Osteoblast (primary cell): Measurements from ENCODE around the gene BICD1. TPM values are rescaled to one million over a fixed set of nuclear protein-coding genes. Genes with fewer than 3 reads are reported as not detected.

ENCODE experiments used
- DNase-seq: peaks from one replicate; pipeline ENCODE4 v3.0.0; 2011; ENCODE audit warnings: low spot score, mixed read lengths; ENCODE audit not compliant: insufficient read length; ENCODE audit errors: missing footprints
- H2AFZ ChIP-seq: 2 replicates; pipeline ENCODE4 v1.6.0; 2011; ENCODE audit warnings: mild to moderate bottlenecking, low read length
- H3K27ac ChIP-seq: 2 replicates; pipeline ENCODE4 v1.5.1; 2011; ENCODE audit warnings: mild to moderate bottlenecking, low read depth, low read length, moderate library complexity
- H3K27me3 ChIP-seq: 2 replicates; pipeline ENCODE4 v1.6.0; 2012; ENCODE audit warnings: mild to moderate bottlenecking, control low read depth, inconsistent platforms, low read length, moderate library complexity; ENCODE audit not compliant: insufficient read depth
- H3K36me3 ChIP-seq: 2 replicates; pipeline ENCODE4 v1.5.1; 2011; ENCODE audit warnings: mild to moderate bottlenecking, low read length, control low read depth, moderate library complexity; ENCODE audit not compliant: insufficient read depth
- H3K4me1 ChIP-seq: 2 replicates; pipeline ENCODE4 v1.5.1; 2011; ENCODE audit warnings: mild to moderate bottlenecking, low read length, control low read depth, moderate library complexity; ENCODE audit not compliant: insufficient read depth
- H3K4me2 ChIP-seq: 2 replicates; pipeline ENCODE4 v1.6.0; 2011; ENCODE audit warnings: mild to moderate bottlenecking, low read length; ENCODE audit not compliant: insufficient read depth
- H3K4me3 ChIP-seq: fragments of 200-600 bp; sonication (generic); 3 replicates; pipeline ENCODE4 v1.5.1; 2012; ENCODE audit warnings: mild to moderate bottlenecking, low read length, inconsistent platforms; ENCODE audit not compliant: insufficient read depth
- H3K79me2 ChIP-seq: 2 replicates; pipeline ENCODE4 v1.6.0; 2012; ENCODE audit warnings: mild to moderate bottlenecking, low read length, control low read depth, inconsistent platforms; ENCODE audit not compliant: insufficient read depth
- H3K9me3 ChIP-seq: 2 replicates; pipeline ENCODE4 v1.5.1; 2011; ENCODE audit warnings: low read depth, low read length, control low read depth
- H4K20me1 ChIP-seq: 2 replicates; pipeline ENCODE4 v1.6.0; 2012; ENCODE audit warnings: mild to moderate bottlenecking, low read length, control low read depth; ENCODE audit not compliant: insufficient read depth
- CTCF ChIP-seq: IDR thresholded peaks from 2 replicates; pipeline ENCODE4 v1.5.1; 2011; ENCODE audit warnings: mild to moderate bottlenecking, low read depth, low read length, moderate library complexity; ENCODE audit errors: extremely low read depth
- total RNA-seq: library from RNA; depleted of rRNA; stranded (reverse); fragments of >200 nt; gene quantifications from 2 replicates; pipeline ENCODE4 v1.2.3, GENCODE V29; 2012

BICD1 gene
- total RNA-seq, 1 donor = 21.0 TPM

GRCh38 chr12:32285489-32285888 lies 178.8 kb downstream of the BICD1 start:
- no peak for DNase-seq
- Histone ChIP-seq H3K4me2 (no peak overlapping the region), H3K27ac (no peak overlapping the region), H4K20me1 (peaks cover 19% of the 10 kb centered on the region), H3K9me3 (no peaks in the 10 kb centered on the region), H3K4me1 (peaks cover 4% of the 10 kb centered on the region), H3K36me3 (no peaks in the 10 kb centered on the region), H3K79me2 (peaks cover 47% of the 10 kb centered on the region), H3K4me3 (no peak overlapping the region), H3K27me3 (no peaks in the 10 kb centered on the region), H2AFZ (no peak overlapping the region)
- TF ChIP-seq CTCF = no peak

GRCh38 chr12:32290411-32290810 lies 183.8 kb downstream of the BICD1 start:
- TF ChIP-seq CTCF = no peak
- Histone ChIP-seq H3K27ac (peak overlapping the region; percentile 32), H3K4me1 (peaks cover 5% of the 10 kb centered on the region), H3K36me3 (no peaks in the 10 kb centered on the region), H3K4me2 (no peak overlapping the region), H4K20me1 (peaks cover 15% of the 10 kb centered on the region), H3K79me2 (peaks cover 43% of the 10 kb centered on the region), H3K27me3 (no peaks in the 10 kb centered on the region), H2AFZ (no peak overlapping the region), H3K4me3 (no peak overlapping the region), H3K9me3 (no peaks in the 10 kb centered on the region)
- DNase-seq = peak; percentile 44

DNA sequence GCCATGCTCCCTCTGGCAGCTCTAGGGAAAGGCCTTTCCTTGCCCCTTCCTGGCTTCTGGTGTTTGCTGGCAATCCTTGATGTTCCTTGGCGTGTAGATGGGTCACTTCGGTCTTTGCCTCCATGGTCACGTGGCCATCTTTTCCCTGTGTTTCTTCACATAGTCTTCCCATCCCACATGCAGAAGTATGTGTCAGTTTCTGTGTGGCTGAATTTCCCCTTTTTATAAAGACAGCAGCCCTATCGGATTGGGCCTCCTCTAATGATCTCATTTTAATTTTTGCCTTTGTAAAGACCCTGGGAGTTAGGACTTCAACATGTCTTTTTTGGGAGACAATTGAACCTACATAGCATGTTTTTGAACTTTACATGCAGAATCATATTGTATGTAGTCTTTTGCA lies 185.5 kb downstream of the BICD1 start:
- Histone ChIP-seq H3K4me2 (no peak overlapping the region), H3K27me3 (no peaks in the 10 kb centered on the region), H2AFZ (no peak overlapping the region), H4K20me1 (peaks cover 15% of the 10 kb centered on the region), H3K27ac (no peak overlapping the region), H3K9me3 (no peaks in the 10 kb centered on the region), H3K4me1 (peaks cover 5% of the 10 kb centered on the region), H3K79me2 (peaks cover 36% of the 10 kb centered on the region), H3K4me3 (no peak overlapping the region), H3K36me3 (peaks cover 5% of the 10 kb centered on the region)
- no peak for TF ChIP-seq CTCF
- DNase-seq = no peak

DNA sequence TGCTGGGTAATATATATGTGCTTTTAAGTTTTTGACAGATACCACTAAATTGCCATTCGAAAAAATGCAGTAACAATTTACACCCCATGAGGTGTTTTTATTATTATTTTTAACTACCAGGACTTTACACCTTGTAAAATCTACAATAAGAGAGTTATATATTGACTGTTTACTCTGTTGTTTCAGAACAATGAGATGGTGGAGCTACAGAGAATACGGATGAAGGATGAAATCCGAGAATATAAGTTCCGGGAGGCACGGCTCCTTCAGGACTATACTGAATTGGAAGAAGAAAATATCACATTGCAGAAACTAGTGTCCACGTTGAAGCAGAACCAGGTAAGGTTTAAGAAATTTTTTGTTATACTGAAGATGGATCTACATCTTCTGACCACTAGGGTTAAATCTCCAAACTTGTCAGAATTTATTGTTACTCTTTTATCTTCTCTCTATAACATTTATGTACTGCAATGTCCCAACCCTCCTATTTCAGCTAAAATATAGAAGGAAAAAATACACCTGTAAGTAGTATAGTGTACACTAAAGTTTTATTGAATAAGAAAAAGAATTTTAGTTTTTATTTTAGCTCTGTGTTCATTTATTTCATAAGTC lies 187.3 kb downstream of the BICD1 start:
- Histone ChIP-seq H3K4me3 (no peak overlapping the region), H3K79me2 (peaks cover 31% of the 10 kb centered on the region), H3K4me2 (no peak overlapping the region), H3K4me1 (peaks cover 5% of the 10 kb centered on the region), H3K27me3 (no peaks in the 10 kb centered on the region), H3K9me3 (no peaks in the 10 kb centered on the region), H4K20me1 (peaks cover 15% of the 10 kb centered on the region), H3K36me3 (peaks cover 5% of the 10 kb centered on the region), H3K27ac (no peak overlapping the region), H2AFZ (no peak overlapping the region)
- no peak for TF ChIP-seq CTCF
- DNase-seq = no peak
